HepG2 (cell line): Measurements from ENCODE around the gene NCAPD2. TPM values are rescaled to one million over a fixed set of nuclear protein-coding genes. Genes with fewer than 3 reads are reported as not detected.

ENCODE experiments used
- ATF1 ChIP-seq: IDR thresholded peaks from 2 replicates; pipeline ENCODE4 v1.6.1; 2016; ENCODE audit warnings: mild to moderate bottlenecking, control low read depth
- ATF4 ChIP-seq, 2 experiments: fragments of 450-650 bp in 1 of 2; sonication (generic) in 1 of 2; formaldehyde crosslinking; IDR thresholded peaks; 2 replicates each; pipeline versions ENCODE4 v1.5.0 to v1.8.0; 2020 to 2022; ENCODE audit warnings: mild to moderate bottlenecking in 1 of 2, missing genetic modification reagents in 1 of 2
- FOSL1 ChIP-seq: sonication (generic); formaldehyde crosslinking; IDR thresholded peaks from 2 replicates; pipeline ENCODE4 v1.9.0; 2021; ENCODE audit warnings: missing genetic modification reagents, borderline replicate concordance
- FOXK2 ChIP-seq: fragments of 450-650 bp; IDR thresholded peaks from 2 replicates; pipeline ENCODE4 v1.6.1; 2016
- HNF4A ChIP-seq: sonication (generic); formaldehyde crosslinking; IDR thresholded peaks from 2 replicates; pipeline ENCODE4 v1.4.0; 2020; ENCODE audit warnings: missing genetic modification reagents
- ONECUT2 ChIP-seq: sonication (generic); formaldehyde crosslinking; IDR thresholded peaks from 2 replicates; pipeline ENCODE4 v1.4.0; 2020; ENCODE audit warnings: missing genetic modification reagents
- TCF7 ChIP-seq: sonication (generic); IDR thresholded peaks from 2 replicates; pipeline ENCODE4 v1.6.1; 2016; ENCODE audit warnings: antibody characterized with exemption, low read depth
- UBTF ChIP-seq: sonication (generic); formaldehyde crosslinking; IDR thresholded peaks from 2 replicates; pipeline ENCODE4 v1.4.0; 2020; ENCODE audit warnings: mild to moderate bottlenecking, missing genetic modification reagents
- YEATS2 ChIP-seq: sonication (generic); formaldehyde crosslinking; IDR thresholded peaks from 2 replicates; pipeline ENCODE4 v1.4.0; 2020; ENCODE audit warnings: missing genetic modification reagents, borderline replicate concordance
- ZNF281 ChIP-seq: sonication (generic); formaldehyde crosslinking; IDR thresholded peaks from 2 replicates; pipeline ENCODE4 v1.4.0; 2020; ENCODE audit warnings: missing genetic modification reagents, borderline replicate concordance
- ZNF430 ChIP-seq: sonication (generic); formaldehyde crosslinking; IDR thresholded peaks from 2 replicates; pipeline ENCODE4 v1.9.0; 2021; ENCODE audit warnings: mild to moderate bottlenecking, missing genetic modification reagents
- ZNF598 ChIP-seq: sonication (generic); formaldehyde crosslinking; IDR thresholded peaks from 2 replicates; pipeline ENCODE4 v1.5.1; 2020; ENCODE audit warnings: mild to moderate bottlenecking, missing genetic modification reagents, borderline replicate concordance
- ZNF687 ChIP-seq: sonication (generic); formaldehyde crosslinking; IDR thresholded peaks from 2 replicates; pipeline ENCODE4 v1.5.1; 2020; ENCODE audit warnings: mild to moderate bottlenecking, missing genetic modification reagents, moderate library complexity
- ZNF691 ChIP-seq: sonication (generic); formaldehyde crosslinking; IDR thresholded peaks from 2 replicates; pipeline ENCODE4 v1.4.0; 2020; ENCODE audit warnings: missing genetic modification reagents, low read depth, mild to moderate bottlenecking, borderline replicate concordance
- ZNF724P ChIP-seq: sonication (generic); formaldehyde crosslinking; IDR thresholded peaks from 2 replicates; pipeline ENCODE4 v1.8.0; 2022; ENCODE audit warnings: missing genetic modification reagents, borderline replicate concordance
- ZNF772 ChIP-seq: sonication (generic); formaldehyde crosslinking; IDR thresholded peaks from 2 replicates; pipeline ENCODE4 v1.5.0; 2020; ENCODE audit warnings: mild to moderate bottlenecking, missing genetic modification reagents
- ZSCAN31 ChIP-seq: sonication (generic); formaldehyde crosslinking; IDR thresholded peaks from 2 replicates; pipeline ENCODE4 v1.5.0; 2020; ENCODE audit warnings: low read depth, mild to moderate bottlenecking, missing genetic modification reagents
- polyA plus RNA-seq, 8 experiments: library from polyadenylated mRNA; depleted of rRNA in 3 of 8; stranded (reverse) in 7 of 8; unstranded in 1 of 8; fragments of >200 nt; fragmentation: Illumina TruSeq in 4 of 8; extraction: Trizol in 4 of 8; gene quantifications; 2 replicates each; pipeline versions ENCODE4 v1.2.1 to v1.2.3, GENCODE V29; 2011 to 2016; ENCODE audit warnings: low read depth in 4 of 8, missing spikeins in 1 of 8, mixed read lengths in 1 of 8; ENCODE audit not compliant: insufficient read depth in 1 of 8
- total RNA-seq, 5 experiments: library from RNA; depleted of rRNA; stranded (reverse); fragments of >200 nt; fragmentation: Illumina TruSeq; extraction: Trizol; gene quantifications; 2 replicates each; pipeline ENCODE4 v1.2.3, GENCODE V29; 2016; ENCODE audit warnings: low read depth in 1 of 5

Gene NCAPD2
- total and polyA plus RNA-seq, 2 of the 13 experiments (the other 11 are each of a cell fraction or from before 2014, with no cell fraction given): 51.1 to 65.6 TPM

GRCh38 chr12:6492838-6493496, 935 bp upstream of the NCAPD2 start, which contains the start of gene MRPL51 (continued):
- peak; percentile 76; the same call in 1 of the 2 replicates for TF ChIP-seq ZNF772 (CRISPR knock-in tag)
- TF ChIP-seq ZSCAN31: peak; percentile 60; the same call in 1 of the 2 replicates
- TF ChIP-seq ZNF691 (CRISPR knock-in tag): no peak
- no peak for TF ChIP-seq ATF4 (CRISPR knock-in tag; IDR thresholded peaks at IDR 0.05)
- TF ChIP-seq FOSL1: no peak
- TF ChIP-seq ZNF598 (CRISPR knock-in tag): no peak
- 0 out of 2 replicates have a peak, but pooled peaks have one; percentile 41 for TF ChIP-seq ATF1 (CRISPR knock-in tag)
- TF ChIP-seq ZNF281 (CRISPR knock-in tag): no peak
- peak; percentile 53; the same call in 1 of the 2 replicates for TF ChIP-seq ZNF724P (CRISPR knock-in tag)
- peak; percentile 86 for TF ChIP-seq YEATS2 (CRISPR knock-in tag)
- TF ChIP-seq HNF4A (CRISPR knock-in tag): no peak
- no peak for TF ChIP-seq TCF7
- TF ChIP-seq ZNF687 (CRISPR knock-in tag): peak; percentile 84
- peak; percentile 53 for TF ChIP-seq UBTF
- TF ChIP-seq ZNF430 (CRISPR knock-in tag): peak; percentile 75; the same call in 1 of the 2 replicates
- TF ChIP-seq FOXK2: peak; percentile 62; the same call in 1 of the 2 replicates
- TF ChIP-seq ONECUT2 (CRISPR knock-in tag): no peak
